ENCODE results near the gene RALB. TPM values are rescaled to one million over a fixed set of nuclear protein-coding genes. Genes with fewer than 3 reads are reported as not detected.

The RALB gene
- total RNA-seq, 1 experiment from 2014 or later: 24.6 TPM

DNA sequence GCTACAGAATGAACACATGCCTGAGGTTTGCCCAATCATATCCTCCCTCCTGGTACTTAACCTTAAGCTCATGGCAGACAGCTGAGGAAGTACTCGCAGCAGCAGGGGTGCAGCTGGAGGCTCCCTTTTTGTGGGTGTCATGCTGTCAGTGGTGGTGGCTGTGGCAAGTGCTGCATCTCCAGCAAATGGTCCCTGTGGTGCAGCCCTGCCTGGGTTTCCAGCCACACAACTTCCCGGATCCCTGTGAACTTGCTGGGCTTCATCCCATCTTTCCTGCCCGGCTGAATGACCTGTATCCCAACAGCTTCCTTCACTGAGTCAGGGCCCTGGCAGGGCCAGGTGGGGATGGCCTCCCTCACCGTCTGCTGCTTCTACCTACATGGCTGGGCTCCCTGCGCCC is 34.5 kb upstream of the RALB start:
- H3K4me2 ChIP-seq (ENCODE audit: insufficient read depth, insufficient read length, low read length): no peak overlapping the region
- Mint-ChIP-seq H3K27ac (no peak overlapping the region), H3K4me3 (no peak overlapping the region), H3K4me1 (peaks cover 19 to 23% of the 10 kb centered on the region in 2 experiments), H3K9me3 (peaks cover 6 to 9% of the 10 kb centered on the region in 2 experiments), H3K36me3 (ENCODE audit: insufficient read depth in 1 of 3, low read depth in 3 of 3) (peaks cover 10 to 25% (median 23%) of the 10 kb centered on the region in 3 experiments), H3K27me3 (ENCODE audit: low read depth) (peaks cover 12% of the 10 kb centered on the region)
- no peaks in the 10 kb centered on the region for H3K23me2 ChIP-seq (ENCODE audit: insufficient read length, low read depth, low read length, poor library complexity, severe bottlenecking)
- H2AK5ac ChIP-seq (ENCODE audit: insufficient read length, low read length): no peak overlapping the region
- no peak overlapping the region for H2AFZ ChIP-seq (ENCODE audit: low read length)
- H3K27ac ChIP-seq (ENCODE audit: insufficient read length, low read depth, low read length): no peak overlapping the region
- H3K4me1 ChIP-seq (ENCODE audit: insufficient read depth, low read length): no peaks in the 10 kb centered on the region
- no peaks in the 10 kb centered on the region; the same call in 1 of the 2 replicates for H3K79me2 ChIP-seq (ENCODE audit: insufficient read depth, low read length)
- no peak overlapping the region for H3K4ac ChIP-seq (ENCODE audit: low read depth, low read length)
- H3K23ac ChIP-seq (ENCODE audit: insufficient read length, low read depth, low read length): no peak overlapping the region
- no peak for DNase-seq
- WGBS (ENCODE audit: extremely low coverage, insufficient read length, low lambda C conversion rate): no CpG with 5 or more reads among the region's 5 CpGs
- TF ChIP-seq, protein P1, sequence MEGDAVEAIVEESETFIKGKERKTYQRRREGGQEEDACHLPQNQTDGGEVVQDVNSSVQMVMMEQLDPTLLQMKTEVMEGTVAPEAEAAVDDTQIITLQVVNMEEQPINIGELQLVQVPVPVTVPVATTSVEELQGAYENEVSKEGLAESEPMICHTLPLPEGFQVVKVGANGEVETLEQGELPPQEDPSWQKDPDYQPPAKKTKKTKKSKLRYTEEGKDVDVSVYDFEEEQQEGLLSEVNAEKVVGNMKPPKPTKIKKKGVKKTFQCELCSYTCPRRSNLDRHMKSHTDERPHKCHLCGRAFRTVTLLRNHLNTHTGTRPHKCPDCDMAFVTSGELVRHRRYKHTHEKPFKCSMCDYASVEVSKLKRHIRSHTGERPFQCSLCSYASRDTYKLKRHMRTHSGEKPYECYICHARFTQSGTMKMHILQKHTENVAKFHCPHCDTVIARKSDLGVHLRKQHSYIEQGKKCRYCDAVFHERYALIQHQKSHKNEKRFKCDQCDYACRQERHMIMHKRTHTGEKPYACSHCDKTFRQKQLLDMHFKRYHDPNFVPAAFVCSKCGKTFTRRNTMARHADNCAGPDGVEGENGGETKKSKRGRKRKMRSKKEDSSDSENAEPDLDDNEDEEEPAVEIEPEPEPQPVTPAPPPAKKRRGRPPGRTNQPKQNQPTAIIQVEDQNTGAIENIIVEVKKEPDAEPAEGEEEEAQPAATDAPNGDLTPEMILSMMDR (conservative IDR thresholded peaks at IDR 0.05): no peak
- peaks cover 4% of the 10 kb centered on the region for H3K9me3 ChIP-seq (ENCODE audit: control insufficient read depth, low read depth, low read length)
- no peak overlapping the region for H3K18ac ChIP-seq (ENCODE audit: insufficient read length, low read depth, low read length)
- no peak overlapping the region for H3K14ac ChIP-seq (ENCODE audit: insufficient read depth, low read length)
- no peak overlapping the region for H2BK20ac ChIP-seq (ENCODE audit: low read depth, low read length, poor library complexity, severe bottlenecking)
- no peak overlapping the region for H3T11ph ChIP-seq (ENCODE audit: low read length)
- H2BK5ac ChIP-seq (ENCODE audit: insufficient read length, low read length): no peak overlapping the region
- peaks cover 5% of the 10 kb centered on the region; the same call in 1 of the 2 replicates for H3K27me3 ChIP-seq (ENCODE audit: insufficient read depth, low read length)
- H3K56ac ChIP-seq (ENCODE audit: insufficient read length, low read depth, low read length): no peak overlapping the region
- H4K8ac ChIP-seq (replicated peaks; ENCODE audit: insufficient read length, low read depth, low read length): no peak overlapping the region
- H4K5ac ChIP-seq (ENCODE audit: insufficient read length, low read depth, low read length): no peak overlapping the region
- no peaks in the 10 kb centered on the region for H3K79me1 ChIP-seq (ENCODE audit: insufficient read depth, low read depth, low read length, poor library complexity, severe bottlenecking)
- no peak overlapping the region for H2BK120ac ChIP-seq (ENCODE audit: low read depth, low read length, poor library complexity, severe bottlenecking)
- H3K9ac ChIP-seq (ENCODE audit: extremely low read depth, insufficient read length, low read length): no peak overlapping the region
- H2BK12ac ChIP-seq (ENCODE audit: insufficient read length, low read depth, low read length): no peak overlapping the region
- H2BK15ac ChIP-seq (ENCODE audit: low read depth, low read length): no peak overlapping the region
- peaks cover 5% of the 10 kb centered on the region for H4K20me1 ChIP-seq (ENCODE audit: control insufficient read depth, insufficient read depth, insufficient read length)
- no peak overlapping the region for H4K91ac ChIP-seq (ENCODE audit: insufficient read length, low read depth, low read length)

Measured in H9 (cell line).